SK-N-SH treated with all-trans-retinoic acid at 6 μM for 48 hours (cell line): ENCODE measurements around the gene GARIN5A.

Experiments used
- ZNF565 ChIP-seq: fragments of 450-650 bp; formaldehyde crosslinking; conservative IDR thresholded peaks from 2 replicates; pipeline ENCODE4 v1.5.0; 2020; ENCODE audit warnings: low read depth, mild to moderate bottlenecking, moderate library complexity
- ZNF70 ChIP-seq: fragments of 450-650 bp; formaldehyde crosslinking; IDR thresholded peaks from 2 replicates; pipeline ENCODE4 v1.5.0; 2020; ENCODE audit warnings: mild to moderate bottlenecking, moderate library complexity

DNA sequence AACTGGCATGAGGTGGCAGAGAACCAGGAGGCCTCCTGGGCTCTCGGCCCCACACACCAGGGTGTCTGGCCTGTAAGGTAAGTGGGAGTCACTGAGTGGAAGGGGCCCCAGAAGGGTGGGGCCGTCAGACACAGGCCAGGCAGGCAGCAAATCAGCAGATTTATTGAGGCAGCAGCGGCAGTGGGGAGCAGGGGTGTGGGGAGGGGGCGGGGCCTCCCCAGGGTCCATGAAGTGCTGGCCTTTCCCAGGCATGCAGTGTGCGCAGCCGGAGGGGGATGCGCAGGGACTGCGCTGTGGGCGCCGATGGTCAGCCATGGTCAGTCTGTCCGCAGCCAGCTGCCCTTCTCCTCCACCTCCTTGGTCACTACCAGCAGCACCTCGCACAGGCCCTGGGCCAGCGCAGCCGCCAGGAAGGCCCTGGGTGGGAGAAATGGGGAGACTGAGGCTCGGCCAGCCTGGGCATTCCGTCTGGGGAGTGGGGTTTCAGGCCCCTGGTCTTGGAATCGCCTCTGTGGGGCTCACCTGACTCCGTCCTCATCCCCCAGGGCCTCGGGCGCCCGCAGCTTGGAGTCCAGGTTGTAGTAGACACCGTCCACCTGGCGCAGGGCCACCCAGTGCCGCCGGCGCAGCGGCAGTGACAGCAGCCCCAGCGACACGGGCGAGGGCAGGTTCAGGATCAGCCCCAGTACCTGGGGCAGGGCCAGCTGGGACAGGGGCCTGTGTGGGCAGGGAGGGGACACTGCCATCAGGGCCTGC is 29.4 kb upstream of the GARIN5A start:
- TF ChIP-seq ZNF565 (no peak), ZNF70 (CRISPR knock-in tag) (no peak)
